Glutamatergic neuron (in vitro differentiated cells): ENCODE measurements around the gene TRIP11. TPM values are rescaled to one million over a fixed set of nuclear protein-coding genes. Genes with fewer than 3 reads are reported as not detected.

Source experiments
- DNase-seq: peaks from one replicate; pipeline ENCODE4 v3.0.0; 2022
- H3K27ac Mint-ChIP-seq: one replicate; pipeline ENCODE4 v1.8.0; 2020; ENCODE audit warnings: mild to moderate bottlenecking, mixed read lengths, inconsistent platforms; ENCODE audit not compliant: unreplicated experiment
- H3K27me3 Mint-ChIP-seq: one replicate; pipeline ENCODE4 v1.8.0; 2020; ENCODE audit warnings: mild to moderate bottlenecking, moderate library complexity, mixed read lengths, inconsistent platforms; ENCODE audit not compliant: unreplicated experiment
- H3K36me3 Mint-ChIP-seq: one replicate; pipeline ENCODE4 v1.8.0; 2020; ENCODE audit warnings: mild to moderate bottlenecking, mixed read lengths, inconsistent platforms; ENCODE audit not compliant: unreplicated experiment
- H3K4me1 Mint-ChIP-seq: one replicate; pipeline ENCODE4 v1.8.0; 2020; ENCODE audit warnings: mild to moderate bottlenecking, low read depth, mixed read lengths, inconsistent platforms; ENCODE audit not compliant: unreplicated experiment
- H3K4me3 Mint-ChIP-seq: one replicate; pipeline ENCODE4 v1.8.0; 2020; ENCODE audit warnings: mild to moderate bottlenecking, mixed read lengths, inconsistent platforms; ENCODE audit not compliant: unreplicated experiment
- H3K9me3 Mint-ChIP-seq: one replicate; pipeline ENCODE4 v1.8.0; 2020; ENCODE audit warnings: mild to moderate bottlenecking, moderate library complexity, mixed read lengths, inconsistent platforms; ENCODE audit not compliant: unreplicated experiment
- CTCF ChIP-seq: fragments of 200-600 bp; sonication (generic); IDR thresholded peaks from one replicate; pipeline ENCODE4 v1.5.0; 2021; ENCODE audit not compliant: partially characterized antibody, unreplicated experiment
- total RNA-seq: library from RNA; stranded (reverse); fragmentation: NEBNext Ultra II Directional; extraction: Animal tissue kit (Norgen Biotek cat#: 25700); gene quantifications from one replicate; pipeline ENCODE4 v1.2.1, GENCODE V29; 2021; ENCODE audit not compliant: unreplicated experiment

The TRIP11 gene
- total RNA-seq, 1 donor from 2014 or later, result 33.8 TPM

DNA sequence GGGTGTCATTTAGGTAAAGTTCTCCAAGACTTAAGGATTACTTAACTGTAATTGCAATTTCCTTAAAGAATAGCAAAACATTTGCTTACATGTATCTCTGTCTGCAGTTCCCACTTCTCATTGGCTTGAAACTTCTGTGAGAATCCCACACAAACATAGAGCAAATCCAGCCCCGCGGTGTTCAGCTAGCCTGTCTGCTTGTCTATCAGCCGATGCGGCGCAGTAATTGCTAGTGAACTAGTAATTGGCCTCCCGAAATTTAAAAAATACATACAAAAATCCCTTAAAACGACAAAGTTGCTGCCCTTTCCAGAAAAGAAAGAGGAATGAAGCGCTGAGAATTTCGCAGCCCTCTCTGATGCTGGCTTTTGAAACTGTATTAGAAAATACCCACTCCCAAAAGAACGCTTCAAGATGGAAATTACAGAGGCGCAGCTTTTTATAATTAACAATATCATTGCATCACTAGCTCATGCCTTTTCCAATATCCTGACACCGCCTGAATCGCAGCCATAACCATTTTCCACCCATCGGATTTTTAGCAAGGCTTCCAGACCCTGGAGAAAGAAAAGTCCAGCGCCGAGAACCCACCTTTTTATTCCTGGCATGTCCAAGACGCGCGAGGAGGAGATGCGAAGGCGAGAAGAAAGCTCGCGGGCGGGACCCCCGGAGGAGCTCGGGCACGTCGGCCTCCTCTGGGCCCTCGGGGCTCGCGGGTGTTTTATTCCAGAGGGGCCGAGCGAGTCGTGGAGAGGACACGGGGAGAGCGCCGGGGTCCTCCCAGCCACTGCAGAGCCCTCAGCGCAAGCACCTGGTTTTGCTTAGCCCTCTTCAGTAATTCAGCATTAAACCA is 93.0 kb downstream of the TRIP11 start:
- peak; percentile 29 for DNase-seq
- TF ChIP-seq CTCF, result no peak
- peaks cover 8% of the 10 kb centered on the region for H3K27me3 Mint-ChIP-seq

DNA sequence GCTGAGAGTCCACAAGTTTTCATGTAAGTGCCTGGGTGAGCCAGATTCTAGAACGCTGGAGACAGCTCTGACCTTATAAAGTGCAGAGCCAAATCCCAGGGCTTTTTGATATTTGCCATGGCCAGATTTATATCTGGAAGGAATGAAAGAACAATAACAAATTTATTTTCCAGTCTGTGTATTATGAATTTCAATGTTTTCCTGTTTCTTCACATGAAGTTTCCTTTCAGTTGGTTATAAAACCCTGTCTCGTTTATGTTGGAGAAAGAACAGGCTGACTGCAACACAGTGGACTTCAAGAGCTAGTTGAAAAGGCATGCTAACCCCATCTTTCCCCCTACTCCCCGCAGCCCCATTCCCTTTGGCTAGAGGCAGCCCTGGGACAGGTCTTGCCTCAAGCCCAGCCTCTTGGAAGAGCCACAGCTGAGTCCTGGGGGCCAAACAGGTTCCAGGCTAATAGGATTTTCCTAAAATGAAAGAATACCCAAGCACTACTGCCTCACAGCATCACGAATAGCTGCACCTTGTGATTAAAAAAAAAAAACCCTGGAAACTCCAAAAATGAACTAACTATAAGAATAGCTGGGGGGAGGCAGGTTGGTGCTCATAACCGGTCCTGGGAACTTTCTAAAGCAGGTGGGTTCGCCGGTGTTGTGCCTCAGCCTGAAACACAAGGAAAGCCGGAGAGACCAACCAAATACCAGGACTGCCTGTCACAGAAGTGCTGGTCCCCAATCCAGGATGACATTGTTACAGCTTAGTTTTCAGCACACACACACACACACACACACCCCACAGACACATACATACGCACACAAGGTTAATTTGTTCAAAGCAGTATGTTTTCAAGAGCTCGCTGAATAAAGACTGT is 93.9 kb downstream of the TRIP11 start:
- Mint-ChIP-seq H3K4me3 (no peak overlapping the region), H3K27me3 (peaks cover 8% of the 10 kb centered on the region), H3K4me1 (peaks cover 3% of the 10 kb centered on the region), H3K36me3 (no peaks in the 10 kb centered on the region), H3K27ac (no peak overlapping the region), H3K9me3 (peaks cover 3% of the 10 kb centered on the region)
- no peak for DNase-seq
- TF ChIP-seq CTCF, result no peak

More for the DNA sequence above, 93.0 kb downstream of the TRIP11 start:
- Mint-ChIP-seq H3K9me3 (peaks cover 3% of the 10 kb centered on the region), H3K4me3 (peak overlapping the region; percentile 92), H3K36me3 (no peaks in the 10 kb centered on the region), H3K27ac (no peak overlapping the region), H3K4me1 (peaks cover 3% of the 10 kb centered on the region)

GRCh38 chr14:91942946-91943345 is 96.9 kb downstream of the TRIP11 start:
- TF ChIP-seq CTCF, result no peak
- Mint-ChIP-seq H3K36me3 (no peaks in the 10 kb centered on the region), H3K4me3 (no peak overlapping the region), H3K27ac (no peak overlapping the region), H3K9me3 (no peaks in the 10 kb centered on the region), H3K4me1 (peaks cover 3% of the 10 kb centered on the region), H3K27me3 (peaks cover 5% of the 10 kb centered on the region)
- DNase-seq, result no peak

DNA sequence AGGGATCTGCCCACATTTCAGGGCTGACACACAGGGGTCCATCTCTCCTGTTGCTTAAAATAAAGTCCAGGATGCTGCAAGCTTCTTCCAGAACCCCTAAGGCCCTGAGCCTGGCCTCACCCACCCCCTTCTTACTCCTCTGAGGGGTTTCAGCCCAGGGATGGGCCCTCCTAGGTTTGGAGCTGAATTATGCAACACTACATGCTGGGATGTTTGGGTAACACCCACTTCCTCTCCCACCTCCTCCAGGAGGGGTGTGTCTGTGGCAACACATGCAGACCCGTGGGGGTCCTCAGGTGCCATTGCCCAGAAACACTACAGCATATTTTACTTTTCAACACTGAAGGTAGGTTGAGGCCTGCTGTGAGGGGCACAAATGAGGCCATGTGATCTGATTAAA is 97.7 kb downstream of the TRIP11 start:
- no peak overlapping the region for H3K4me3 Mint-ChIP-seq
- no peaks in the 10 kb centered on the region for H3K36me3 Mint-ChIP-seq
- H3K27me3 Mint-ChIP-seq, result peaks cover 5% of the 10 kb centered on the region
- peaks cover 3% of the 10 kb centered on the region for H3K4me1 Mint-ChIP-seq
- H3K27ac Mint-ChIP-seq, result no peak overlapping the region
- DNase-seq, result no peak
- H3K9me3 Mint-ChIP-seq, result no peaks in the 10 kb centered on the region
- no peak for TF ChIP-seq CTCF

GRCh38 chr14:91940209-91940608 is 99.7 kb downstream of the TRIP11 start:
- H3K27me3 Mint-ChIP-seq, result no peaks in the 10 kb centered on the region
- H3K36me3 Mint-ChIP-seq, result no peaks in the 10 kb centered on the region
- no peak for TF ChIP-seq CTCF
- no peak overlapping the region for H3K4me3 Mint-ChIP-seq
- no peak for DNase-seq
- H3K4me1 Mint-ChIP-seq, result no peaks in the 10 kb centered on the region
- H3K27ac Mint-ChIP-seq, result no peak overlapping the region
- H3K9me3 Mint-ChIP-seq, result no peaks in the 10 kb centered on the region
